ENCODE data around the gene PHAX.
"Not testable (repeated sequence)": the region's sequence is repeated elsewhere in the genome, so short reads cannot be mapped to it uniquely, and the experiment has no call there.

Gene PHAX

GRCh38 chr5:126587551-126588390 is 13.0 kb upstream of the PHAX start:
- no peak for TF ChIP-seq POLR2A (IDR thresholded peaks at IDR 0.05; ENCODE audit: low read depth, low read length)

GRCh38 chr5:126589536-126590297 is 11.0 kb upstream of the PHAX start:
- DNase-seq (ENCODE audit: insufficient read length) (no peak), FAIRE-seq (no peak)
- TF ChIP-seq TAF1 (IDR thresholded peaks at IDR 0.05; ENCODE audit: borderline replicate concordance, low read depth, low read length) = no peak
- no peak for TF ChIP-seq POLR2A (IDR thresholded peaks at IDR 0.05; ENCODE audit: low read depth, low read length)

More at GRCh38 chr5:126587551-126588390, 13.0 kb upstream of the PHAX start:
- FAIRE-seq = no peak
- DNase-seq (ENCODE audit: insufficient read length) = no peak

- DNase-seq (ENCODE audit: insufficient read length) = no peak
- TF ChIP-seq POLR2AphosphoS5 (IDR thresholded peaks at IDR 0.05; ENCODE audit: low read depth, low read length) = no peak
- no peak for TF ChIP-seq TAF1 (IDR thresholded peaks at IDR 0.05; ENCODE audit: borderline replicate concordance, low read depth, low read length)
- no peak for TF ChIP-seq POLR2A (IDR thresholded peaks at IDR 0.05; ENCODE audit: low read depth, low read length)
- no peak for FAIRE-seq
Observed at GRCh38 chr5:126591549-126591948, 9.2 kb upstream of the PHAX start.

GRCh38 chr5:126594748-126595485 is 5.8 kb upstream of the PHAX start, which contains the start of gene ALDH7A1:
Gene ALDH7A1 (minus strand): TSS chr5:126595219. CDS start chr5:126595198, 21 bp downstream.
- DNase-seq (ENCODE audit: insufficient read length) (peak; percentile 23), FAIRE-seq (peak; percentile 14)
- TF ChIP-seq POLR2A (IDR thresholded peaks at IDR 0.05; ENCODE audit: low read depth, low read length) = no peak
- TF ChIP-seq TAF1 (IDR thresholded peaks at IDR 0.05; ENCODE audit: borderline replicate concordance, low read depth, low read length) = no peak
- TF ChIP-seq POLR2AphosphoS5 (IDR thresholded peaks at IDR 0.05; ENCODE audit: low read depth, low read length) = no peak

GRCh38 chr5:126595486-126596083 is 5.2 kb upstream of the PHAX start:
- no peak for DNase-seq (ENCODE audit: insufficient read length)
- no peak for TF ChIP-seq POLR2AphosphoS5 (IDR thresholded peaks at IDR 0.05; ENCODE audit: low read depth, low read length)
- TF ChIP-seq POLR2A (IDR thresholded peaks at IDR 0.05; ENCODE audit: low read depth, low read length) = no peak
- no peak for TF ChIP-seq TAF1 (IDR thresholded peaks at IDR 0.05; ENCODE audit: borderline replicate concordance, low read depth, low read length)
- no peak for FAIRE-seq

- DNase-seq (ENCODE audit: insufficient read length) = no peak
- FAIRE-seq = no peak
Observed at GRCh38 chr5:126597156-126597555, 3.6 kb upstream of the PHAX start.

DNA sequence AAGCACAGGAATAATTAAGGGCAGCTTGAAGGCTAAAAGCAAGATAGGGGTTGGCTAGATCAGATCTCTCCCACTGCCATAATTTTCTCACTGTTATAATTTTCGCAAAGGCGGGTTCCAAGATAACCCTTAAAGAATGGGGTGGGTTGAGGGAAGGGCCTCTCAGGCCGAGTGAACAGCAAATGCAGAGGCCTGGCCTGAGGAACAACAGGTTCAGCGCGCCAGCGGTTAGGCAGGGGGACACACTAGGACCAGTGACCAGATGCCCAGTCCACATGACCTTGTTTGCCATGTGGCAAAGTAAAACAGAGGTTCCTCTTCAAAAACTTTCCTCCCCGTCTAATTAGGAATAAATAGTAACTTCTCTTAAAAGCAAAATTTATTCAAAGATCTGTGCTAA is 1.2 kb upstream of the PHAX start:
- no peak for FAIRE-seq
- no peak for TF ChIP-seq POLR2AphosphoS5 (IDR thresholded peaks at IDR 0.05; ENCODE audit: low read depth, low read length)
- no peak for TF ChIP-seq TAF1 (IDR thresholded peaks at IDR 0.05; ENCODE audit: borderline replicate concordance, low read depth, low read length)
- TF ChIP-seq POLR2A (IDR thresholded peaks at IDR 0.05; ENCODE audit: low read depth, low read length) = no peak
- DNase-seq (ENCODE audit: insufficient read length) = no peak

More at GRCh38 chr5:126597156-126597555, 3.6 kb upstream of the PHAX start:
- TF ChIP-seq POLR2A (IDR thresholded peaks at IDR 0.05; ENCODE audit: low read depth, low read length) = no peak

- FAIRE-seq; DNase-seq (ENCODE audit: insufficient read length): not testable (repeated sequence)
Observed at GRCh38 chr5:126599971-126600630, 646 bp upstream of the PHAX start.

DNA sequence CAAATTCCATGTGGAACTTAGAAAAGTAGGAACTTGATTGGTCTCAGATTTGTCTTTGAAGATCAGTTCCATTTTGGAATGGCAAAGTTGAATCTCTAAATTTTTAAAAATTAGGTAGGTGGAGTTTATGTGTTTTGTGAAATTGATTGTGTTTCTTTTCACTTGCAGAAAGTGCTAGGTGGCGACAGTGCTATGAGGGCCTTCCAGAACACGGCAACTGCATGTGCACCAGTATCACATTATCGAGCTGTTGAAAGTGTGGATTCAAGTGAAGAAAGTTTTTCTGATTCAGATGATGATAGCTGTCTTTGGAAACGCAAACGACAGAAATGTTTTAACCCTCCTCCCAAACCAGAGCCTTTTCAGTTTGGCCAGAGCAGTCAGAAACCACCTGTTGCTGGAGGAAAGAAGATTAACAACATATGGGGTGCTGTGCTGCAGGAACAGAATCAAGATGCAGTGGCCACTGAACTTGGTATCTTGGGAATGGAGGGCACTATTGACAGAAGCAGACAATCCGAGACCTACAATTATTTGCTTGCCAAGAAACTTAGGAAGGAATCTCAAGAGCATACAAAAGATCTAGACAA is 2.8 kb downstream of the PHAX start:
- DNase-seq (ENCODE audit: insufficient read length) = no peak
- TF ChIP-seq TAF1 (IDR thresholded peaks at IDR 0.05; ENCODE audit: borderline replicate concordance, low read depth, low read length) (no peak), POLR2A (IDR thresholded peaks at IDR 0.05; ENCODE audit: low read depth, low read length) (no peak), POLR2AphosphoS5 (IDR thresholded peaks at IDR 0.05; ENCODE audit: low read depth, low read length) (no peak)
- FAIRE-seq = no peak

- no peak for FAIRE-seq
- TF ChIP-seq POLR2A (IDR thresholded peaks at IDR 0.05; ENCODE audit: low read depth, low read length) (no peak), POLR2AphosphoS5 (IDR thresholded peaks at IDR 0.05; ENCODE audit: low read depth, low read length) (no peak), TAF1 (IDR thresholded peaks at IDR 0.05; ENCODE audit: borderline replicate concordance, low read depth, low read length) (no peak)
- DNase-seq (ENCODE audit: insufficient read length) = no peak
Observed at GRCh38 chr5:126605525-126605924, 4.8 kb downstream of the PHAX start.

DNA sequence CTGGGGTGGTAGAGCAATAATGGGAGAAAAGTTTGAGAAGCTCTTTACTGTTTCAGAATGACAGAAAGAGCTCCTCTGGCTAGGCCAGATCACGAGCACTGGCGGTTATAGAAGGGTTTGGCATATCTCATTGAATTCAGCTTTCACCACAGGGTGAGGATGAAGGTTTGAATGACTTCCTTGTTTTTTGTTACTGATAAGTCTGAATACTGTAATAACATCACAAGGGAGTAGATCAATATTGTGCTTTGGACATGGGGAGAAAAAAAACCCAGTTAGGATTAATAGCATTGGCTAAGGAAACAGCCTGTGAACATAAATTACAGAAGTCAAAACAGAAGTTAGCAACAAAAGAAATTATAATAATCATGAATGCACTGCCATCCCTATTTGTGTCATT is 9.4 kb downstream of the PHAX start:
- no peak for TF ChIP-seq POLR2AphosphoS5 (IDR thresholded peaks at IDR 0.05; ENCODE audit: low read depth, low read length)
- TF ChIP-seq POLR2A (IDR thresholded peaks at IDR 0.05; ENCODE audit: low read depth, low read length) = no peak
- TF ChIP-seq TAF1 (IDR thresholded peaks at IDR 0.05; ENCODE audit: borderline replicate concordance, low read depth, low read length) = no peak
- DNase-seq (ENCODE audit: insufficient read length) = no peak
- FAIRE-seq = no peak

Data from GM12892 (cell line).